Urinary bladder (tissue), 4 donors: Measurements from ENCODE around the gene OR10P1. TPM values are rescaled to one million over a fixed set of nuclear protein-coding genes. Genes with fewer than 3 reads are reported as not detected.

ENCODE experiments used
- DNase-seq: peaks from one replicate; pipeline ENCODE4 v3.0.0-alpha.2; 2015; ENCODE audit errors: extremely low spot score
- H3K27ac ChIP-seq: one replicate; pipeline ENCODE4 v1.5.1; 2013; ENCODE audit warnings: low read depth, mild to moderate bottlenecking, moderate library complexity
- H3K36me3 ChIP-seq: one replicate; pipeline ENCODE4 v1.6.1; 2013; ENCODE audit warnings: mild to moderate bottlenecking, moderate library complexity; ENCODE audit not compliant: insufficient read depth
- H3K4me1 ChIP-seq: one replicate; pipeline ENCODE4 v1.6.1; 2013; ENCODE audit warnings: mild to moderate bottlenecking, moderate library complexity; ENCODE audit not compliant: insufficient read depth
- H3K4me3 ChIP-seq: one replicate; pipeline ENCODE4 v1.5.1; 2013; ENCODE audit warnings: low read depth, low read length
- WGBS: extraction: QIAGEN DNeasy Blood & Tissue Kit; methylation state at CpG from one replicate; pipeline ENCODE4 v1.1.7; 2013; 5-methylcytosine and 5-hydroxymethylcytosine counted together
- polyA plus RNA-seq: library from polyadenylated mRNA; stranded (reverse); fragments of 200-250 nt; gene quantifications from one replicate; pipeline ENCODE4 v1.2.3, GENCODE V29; 2013
- small RNA-seq: library from RNA; depleted of rRNA; stranded (forward); fragments of <200 nt; gene quantifications from one replicate; pipeline ENCODE3, GENCODE V24; 2014
- total RNA-seq: library from RNA; depleted of rRNA; stranded (reverse); fragments of >200 nt; gene quantifications from one replicate; pipeline ENCODE4 v1.2.3, GENCODE V29; 2014
- donor health status: healthy with polysubstance abuse.
- donor health status: healthy.

Gene OR10P1
- total and polyA plus RNA-seq, 2 donors = not detected

DNA sequence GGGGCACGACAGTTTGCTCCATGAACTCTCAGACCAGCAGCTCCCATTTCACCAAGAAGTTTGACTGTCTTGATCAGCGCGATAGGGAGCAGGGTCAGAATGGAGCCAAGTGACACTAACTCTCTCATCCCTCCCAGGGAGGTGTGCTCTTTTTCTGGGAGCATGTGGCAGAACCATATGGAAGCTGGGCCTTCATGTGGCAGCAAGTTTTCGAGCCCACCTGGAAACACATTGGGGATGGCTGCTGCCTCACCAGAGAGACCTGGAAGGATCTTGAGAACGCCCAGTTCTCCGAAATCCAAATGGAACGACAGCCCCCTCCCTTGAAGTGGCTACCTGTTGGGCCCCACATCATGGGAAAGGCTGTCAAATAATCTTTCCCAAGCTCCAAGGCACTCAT lies 47.0 kb downstream of the OR10P1 start:
- H3K36me3 ChIP-seq = no peaks in the 10 kb centered on the region
- WGBS = 88% methylated on average over 7 of the region's 7 CpGs
- peaks cover 1% of the 10 kb centered on the region for H3K4me1 ChIP-seq
- H3K27ac ChIP-seq = no peak overlapping the region
- no peak overlapping the region for H3K4me3 ChIP-seq
- no peak for DNase-seq

DNA sequence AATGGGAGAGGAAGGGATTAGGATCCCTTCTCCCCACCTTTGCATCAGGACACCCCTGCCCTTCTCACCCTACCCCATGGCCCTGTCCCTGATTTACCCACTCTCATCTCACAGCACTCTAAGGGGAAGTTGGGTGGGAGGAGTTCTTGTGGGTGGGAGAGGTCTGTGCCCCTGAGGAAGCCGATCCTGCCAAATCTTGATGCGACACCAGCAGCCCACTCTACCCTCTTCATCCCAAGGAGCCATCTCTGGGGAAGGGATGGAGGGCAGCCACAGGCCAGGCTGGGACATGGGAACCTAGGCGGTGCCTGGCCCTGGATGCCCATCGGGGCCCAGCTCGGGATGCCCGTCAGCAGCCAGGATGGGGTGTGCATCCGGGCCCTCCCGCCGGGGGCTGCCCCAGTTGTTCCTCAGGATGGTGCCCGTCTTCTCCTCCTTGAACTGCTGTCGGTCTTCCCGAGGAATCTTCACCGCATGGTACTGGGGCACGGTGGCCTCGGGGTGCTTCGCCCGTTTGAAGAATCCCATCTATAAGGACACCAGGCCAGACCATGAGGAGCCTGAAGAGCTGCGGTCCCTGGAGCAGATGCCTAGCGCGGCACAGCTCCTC lies 48.2 kb downstream of the OR10P1 start:
- no peaks in the 10 kb centered on the region for H3K36me3 ChIP-seq
- DNase-seq = no peak
- no peak overlapping the region for H3K4me3 ChIP-seq
- H3K4me1 ChIP-seq = peaks cover 1% of the 10 kb centered on the region
- 94% methylated on average over 20 of the region's 20 CpGs for WGBS
- H3K27ac ChIP-seq = no peak overlapping the region

DNA sequence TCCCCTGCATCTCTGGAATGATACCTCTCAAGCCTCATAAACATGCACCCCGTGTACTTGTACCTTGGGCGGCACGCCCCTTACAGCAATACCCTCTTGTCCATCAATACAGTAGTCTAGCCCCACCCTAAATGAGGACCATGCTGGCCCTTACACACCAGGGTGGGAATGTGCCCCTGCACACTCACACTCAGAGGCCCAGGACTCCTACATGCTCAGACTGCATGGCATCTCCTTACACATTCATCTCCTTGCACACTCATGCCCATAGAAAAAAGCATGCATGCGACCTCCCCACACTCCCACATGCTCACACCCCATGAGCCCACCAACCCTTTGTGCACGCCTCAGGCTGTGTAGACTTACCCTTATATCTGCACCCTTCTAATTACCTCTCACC lies 49.0 kb downstream of the OR10P1 start:
- H3K4me1 ChIP-seq = peaks cover 1% of the 10 kb centered on the region
- 90% methylated on average over 5 of the region's 5 CpGs for WGBS
- H3K36me3 ChIP-seq = no peaks in the 10 kb centered on the region
- no peak for DNase-seq
- H3K4me3 ChIP-seq = no peak overlapping the region
- H3K27ac ChIP-seq = no peak overlapping the region

DNA sequence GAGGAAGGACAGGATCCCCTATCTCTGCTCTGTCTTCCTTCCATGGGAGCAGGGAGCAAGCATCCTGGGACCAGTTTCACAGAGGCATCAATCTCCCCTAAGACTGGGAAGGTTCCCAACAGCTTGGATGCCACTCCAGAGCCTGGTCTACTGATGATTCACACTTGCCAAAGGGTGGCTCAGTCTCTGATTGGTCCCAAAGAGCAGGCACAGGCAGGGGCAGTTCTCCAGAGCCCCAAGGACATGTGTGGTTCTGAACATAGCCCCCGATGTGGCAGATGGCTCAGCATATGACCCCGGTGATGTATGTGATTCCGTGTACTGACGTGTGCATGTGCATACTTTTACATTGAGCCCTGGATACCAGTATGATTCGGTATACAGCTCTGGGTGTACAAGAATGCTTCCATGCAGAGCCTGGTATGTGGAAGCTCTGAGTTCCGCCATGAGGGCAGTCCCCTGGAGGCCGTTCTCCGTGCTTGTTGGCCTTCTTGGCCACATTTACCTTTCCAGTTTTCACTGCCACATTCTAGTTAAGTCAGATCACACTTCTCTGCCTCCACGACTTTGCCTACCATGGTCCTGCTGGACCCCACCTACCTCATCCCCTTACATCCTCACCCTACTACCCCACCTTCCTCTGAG lies 49.8 kb downstream of the OR10P1 start:
- no peaks in the 10 kb centered on the region for H3K36me3 ChIP-seq
- WGBS = 90% methylated on average over 9 of the region's 9 CpGs

More for the DNA sequence above, 49.8 kb downstream of the OR10P1 start:
- no peaks in the 10 kb centered on the region for H3K4me1 ChIP-seq
- H3K4me3 ChIP-seq = no peak overlapping the region
- no peak for DNase-seq
- H3K27ac ChIP-seq = no peak overlapping the region

Small RNAs within 50 kb of the gene (small RNA-seq; reads per million reads assigned to genes)
- not detected for gene AC009779.5

Other genes with a start within 250 kb of the OR10P1 start
- gene OR6C65, start 236.4 kb upstream of the OR10P1 start, total RNA-seq = not detected
- not detected for gene OR6C65, start 236.4 kb upstream of the OR10P1 start, polyA plus RNA-seq
- gene OR6C76, start 210.6 kb upstream of the OR10P1 start, total RNA-seq = not detected
- not detected for gene OR6C76, start 210.6 kb upstream of the OR10P1 start, polyA plus RNA-seq
- 0.42 TPM for gene OR6C2, start 192.8 kb upstream of the OR10P1 start, total RNA-seq
- not detected for gene OR6C2, start 192.8 kb upstream of the OR10P1 start, polyA plus RNA-seq
- not detected for gene OR6C70, start 166.8 kb upstream of the OR10P1 start, total RNA-seq
- gene OR6C70, start 166.8 kb upstream of the OR10P1 start, polyA plus RNA-seq = not detected
- not detected for gene OR6C68, start 144.5 kb upstream of the OR10P1 start, total RNA-seq
- not detected for gene OR6C68, start 144.5 kb upstream of the OR10P1 start, polyA plus RNA-seq
- not detected for gene OR6C4, start 87.3 kb upstream of the OR10P1 start, total RNA-seq
- not detected for gene OR6C4, start 87.3 kb upstream of the OR10P1 start, polyA plus RNA-seq
- not detected for gene OR2AP1, start 64.4 kb upstream of the OR10P1 start, total RNA-seq
- gene OR2AP1, start 64.4 kb upstream of the OR10P1 start, polyA plus RNA-seq = not detected
- gene ITGA7, start 71.0 kb downstream of the OR10P1 start, total RNA-seq = 36.0 TPM
- gene ITGA7, start 71.0 kb downstream of the OR10P1 start, polyA plus RNA-seq = 87.5 TPM
- 48.4 TPM for gene BLOC1S1, start 79.2 kb downstream of the OR10P1 start, total RNA-seq
- 237 TPM for gene BLOC1S1, start 79.2 kb downstream of the OR10P1 start, polyA plus RNA-seq
- 8.1 TPM for gene RDH5, start 83.5 kb downstream of the OR10P1 start, total RNA-seq
- 8.7 TPM for gene RDH5, start 83.5 kb downstream of the OR10P1 start, polyA plus RNA-seq
- gene CD63, start 92.1 kb downstream of the OR10P1 start, total RNA-seq = 682 TPM
- 1,016 TPM for gene CD63, start 92.1 kb downstream of the OR10P1 start, polyA plus RNA-seq
- 5.6 TPM for gene GDF11, start 106.2 kb downstream of the OR10P1 start, total RNA-seq
- gene GDF11, start 106.2 kb downstream of the OR10P1 start, polyA plus RNA-seq = 11.0 TPM
- gene SARNP, start 180.8 kb downstream of the OR10P1 start, total RNA-seq = 86.2 TPM
- gene SARNP, start 180.8 kb downstream of the OR10P1 start, polyA plus RNA-seq = 76.0 TPM
- gene ORMDL2, start 181.1 kb downstream of the OR10P1 start, total RNA-seq = 8.4 TPM
- 37.3 TPM for gene ORMDL2, start 181.1 kb downstream of the OR10P1 start, polyA plus RNA-seq
- gene DNAJC14, start 192.7 kb downstream of the OR10P1 start, total RNA-seq = 24.6 TPM
- gene DNAJC14, start 192.7 kb downstream of the OR10P1 start, polyA plus RNA-seq = 26.2 TPM
- gene MMP19, start 206.0 kb downstream of the OR10P1 start, total RNA-seq = 4.3 TPM
- gene MMP19, start 206.0 kb downstream of the OR10P1 start, polyA plus RNA-seq = 21.8 TPM